GM19452 (cell line): ENCODE results near the gene F11.
"Not testable (repeated sequence)": the region's sequence is repeated elsewhere in the genome, so short reads cannot be mapped to it uniquely, and the experiment has no call there.

Source experiments
- ATAC-seq: cut with Tn5 transposase; IDR thresholded peaks from one replicate; pipeline ENCODE4 v1.9.1; 2021; ENCODE audit not compliant: unreplicated experiment

F11 gene

DNA sequence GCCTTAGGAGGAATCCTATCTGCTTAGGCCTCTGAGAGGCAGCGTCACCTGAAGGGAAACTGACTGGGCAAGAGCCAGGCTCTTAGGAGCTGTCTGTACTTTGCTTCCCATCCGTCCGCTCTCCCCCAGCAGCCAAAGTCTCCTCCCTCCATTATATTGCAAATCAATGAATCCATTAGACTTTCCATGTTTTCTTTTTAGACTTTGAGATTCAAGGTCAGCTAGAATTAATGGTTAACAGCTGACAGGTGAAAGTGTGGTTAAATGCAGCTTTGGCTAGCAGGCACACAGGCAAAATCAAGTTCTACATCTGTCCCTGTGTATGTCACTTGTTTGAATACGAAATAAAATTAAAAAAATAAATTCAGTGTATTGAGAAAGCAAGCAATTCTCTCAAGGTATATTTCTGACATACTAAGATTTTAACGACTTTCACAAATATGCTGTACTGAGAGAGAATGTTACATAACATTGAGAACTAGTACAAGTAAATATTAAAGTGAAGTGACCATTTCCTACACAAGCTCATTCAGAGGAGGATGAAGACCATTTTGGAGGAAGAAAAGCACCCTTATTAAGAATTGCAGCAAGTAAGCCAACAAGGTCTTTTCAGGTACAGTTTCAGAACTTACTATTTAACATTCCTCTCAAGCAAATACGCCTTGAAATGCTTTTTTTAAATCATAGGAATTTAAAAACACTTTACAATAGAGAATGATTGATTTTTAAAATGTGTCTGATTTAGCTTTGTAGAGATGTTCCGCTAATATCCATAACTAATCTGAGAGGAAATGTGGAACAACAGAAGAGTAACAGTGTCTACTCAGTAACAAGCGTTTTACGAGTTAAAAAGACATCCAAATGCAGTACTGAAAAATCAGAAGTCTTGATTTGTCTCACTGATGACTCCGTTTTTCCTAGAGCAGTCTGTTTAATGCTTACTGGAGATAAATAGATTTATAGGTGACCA is at the start of gene F11:
TSS of gene F11 (plus strand) at position 507 of the 970 bp plus-strand sequence. CDS start 948 bp downstream, outside the sequence.
- no peak for ATAC-seq

DNA sequence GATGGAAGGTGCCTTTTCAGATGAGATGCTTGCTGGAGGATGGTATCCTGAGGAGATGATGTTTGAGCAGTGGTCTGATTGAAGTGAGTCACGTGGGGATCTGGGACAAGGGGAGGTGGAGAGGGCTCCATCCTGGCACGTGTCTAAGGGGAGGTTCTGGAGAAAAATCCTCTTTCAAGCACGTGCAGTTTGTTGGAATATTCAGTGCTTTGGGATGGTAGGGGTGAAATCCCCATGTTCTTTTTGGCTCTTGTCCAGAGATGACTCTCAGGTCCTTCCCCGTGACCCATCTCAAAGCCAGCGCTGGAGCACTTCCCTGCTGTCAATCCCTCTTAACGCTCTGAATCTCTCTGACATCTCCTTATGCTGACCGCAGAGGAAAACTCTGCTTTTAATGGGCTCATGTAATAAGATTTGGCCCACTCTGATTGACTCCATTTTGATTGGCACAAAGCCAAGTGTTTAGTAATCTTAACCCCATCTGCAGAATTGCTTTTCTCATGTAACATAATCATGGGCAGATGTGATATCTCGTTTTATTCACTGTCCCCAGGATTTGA is 49.4 kb upstream of the F11 start:
- no peak for ATAC-seq

DNA sequence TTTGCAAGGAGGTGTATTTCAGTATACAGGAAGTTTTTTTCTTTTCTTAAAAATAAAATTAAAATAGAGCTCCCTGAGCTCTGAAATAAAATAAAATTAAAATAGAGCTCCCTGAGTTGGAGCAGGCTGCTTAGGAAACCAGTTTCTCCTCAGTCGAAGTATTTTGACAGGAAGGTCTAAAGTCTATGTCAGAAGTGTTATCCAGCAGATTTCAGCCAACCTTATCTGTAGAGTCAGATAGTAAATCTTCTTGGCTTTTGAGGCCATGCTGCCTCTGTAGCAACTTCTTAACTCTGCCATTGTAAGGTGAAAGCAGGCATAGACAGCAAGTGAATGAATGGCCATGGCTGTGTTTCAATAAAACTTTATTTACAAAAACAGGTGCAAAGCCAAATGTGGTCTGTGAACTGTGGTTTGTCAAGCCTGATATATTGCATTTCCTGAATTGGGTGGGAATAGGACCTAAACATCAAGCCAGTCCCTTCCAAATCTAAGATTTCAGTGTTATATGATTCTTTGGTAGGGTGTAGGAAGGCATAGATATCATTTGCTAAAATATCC is 48.2 kb upstream of the F11 start:
- ATAC-seq: no peak

DNA sequence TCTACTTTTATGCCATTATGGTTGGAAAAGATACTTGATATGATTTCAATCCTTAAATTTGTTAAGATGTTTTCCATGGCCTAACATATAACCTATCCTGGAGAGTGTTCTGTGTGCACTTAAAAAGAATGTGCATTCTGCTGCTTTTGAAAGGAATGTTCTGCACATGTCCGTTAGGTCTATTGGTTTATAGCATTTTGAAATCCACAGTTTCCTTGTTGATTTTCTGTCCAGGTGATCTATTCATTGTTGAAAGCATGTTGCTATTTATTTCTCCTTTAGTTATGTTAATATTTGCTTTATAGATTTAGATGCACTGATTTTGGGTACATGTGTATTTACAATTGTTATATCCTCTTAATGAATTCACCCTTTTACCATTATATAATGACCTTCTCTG is 44.4 kb upstream of the F11 start:
- ATAC-seq: no peak

DNA sequence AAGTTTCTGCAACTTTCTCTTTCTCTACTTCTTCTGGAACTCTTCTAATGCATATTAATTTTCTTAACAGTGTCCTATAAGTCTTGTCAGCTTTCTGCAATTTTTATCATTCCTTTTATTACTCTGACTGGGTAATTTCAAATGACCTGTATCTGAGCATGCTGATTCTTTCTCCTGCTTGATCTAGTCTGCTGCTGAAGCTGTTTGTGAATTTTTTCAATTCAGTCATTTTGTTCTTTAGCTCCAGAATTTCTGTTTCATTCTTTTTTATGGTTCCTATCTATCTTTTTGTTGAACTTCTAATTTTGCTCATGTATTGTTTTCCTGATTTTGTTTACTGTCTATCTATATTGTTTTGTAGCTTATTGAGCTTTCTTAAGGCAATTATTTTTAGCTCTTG is 40.1 kb upstream of the F11 start:
- no peak for ATAC-seq

DNA sequence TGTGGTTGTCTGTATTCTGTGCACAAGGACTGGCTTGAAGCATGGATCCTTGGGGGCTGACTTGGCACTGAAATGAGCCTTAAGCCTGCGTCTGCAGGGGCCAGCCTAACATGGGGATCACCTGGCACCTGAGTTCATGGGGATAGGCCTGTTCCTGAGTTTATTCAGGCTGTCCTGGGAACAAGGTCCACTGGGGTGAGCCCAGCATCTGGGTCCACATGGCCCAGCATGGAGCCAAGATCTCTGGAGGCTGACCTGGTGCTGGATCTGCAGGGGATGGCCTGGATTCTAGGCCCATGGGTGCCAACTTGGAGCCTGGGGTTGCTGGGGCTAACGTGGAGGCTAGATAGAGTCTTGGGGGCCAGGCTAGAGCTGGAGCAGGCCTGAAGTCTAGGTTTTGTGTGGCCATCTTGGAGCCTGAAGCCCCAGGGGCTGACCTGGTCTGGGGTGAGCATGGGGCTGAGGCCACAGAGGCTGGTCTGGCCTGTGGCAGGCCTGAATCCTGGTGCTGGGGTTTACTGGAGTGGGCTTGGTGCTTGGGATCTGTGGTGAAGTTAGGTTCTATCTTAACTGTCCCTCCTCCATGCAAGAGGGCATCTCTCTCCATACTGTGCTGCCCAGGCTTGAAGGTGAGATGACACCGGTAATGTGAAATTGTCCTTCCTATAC is 39.3 kb upstream of the F11 start:
- ATAC-seq: no peak

DNA sequence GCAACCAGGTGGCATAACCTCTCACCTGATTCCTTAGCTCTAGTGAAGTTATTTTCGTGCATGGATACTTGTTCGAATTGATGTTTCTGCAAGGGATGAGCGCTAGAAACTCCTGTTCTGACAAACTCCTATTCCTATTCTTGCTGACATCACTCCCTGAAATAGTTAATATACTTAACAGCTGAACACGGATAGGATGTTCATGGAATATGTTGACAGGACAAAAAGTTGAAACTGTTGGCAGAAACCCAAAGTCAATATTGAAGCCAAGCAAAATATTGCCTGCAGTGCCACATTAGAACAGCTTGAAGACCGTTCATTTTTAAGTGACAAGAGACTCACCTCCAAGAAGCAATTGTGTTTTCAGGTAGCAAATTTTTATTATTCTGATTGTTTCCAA is 38.8 kb upstream of the F11 start, which contains the start of gene KLKB1:
TSS of gene KLKB1 (plus strand) at position 287 of the 400 bp plus-strand sequence. CDS start 689 bp downstream, outside the sequence.
- ATAC-seq: no peak

DNA sequence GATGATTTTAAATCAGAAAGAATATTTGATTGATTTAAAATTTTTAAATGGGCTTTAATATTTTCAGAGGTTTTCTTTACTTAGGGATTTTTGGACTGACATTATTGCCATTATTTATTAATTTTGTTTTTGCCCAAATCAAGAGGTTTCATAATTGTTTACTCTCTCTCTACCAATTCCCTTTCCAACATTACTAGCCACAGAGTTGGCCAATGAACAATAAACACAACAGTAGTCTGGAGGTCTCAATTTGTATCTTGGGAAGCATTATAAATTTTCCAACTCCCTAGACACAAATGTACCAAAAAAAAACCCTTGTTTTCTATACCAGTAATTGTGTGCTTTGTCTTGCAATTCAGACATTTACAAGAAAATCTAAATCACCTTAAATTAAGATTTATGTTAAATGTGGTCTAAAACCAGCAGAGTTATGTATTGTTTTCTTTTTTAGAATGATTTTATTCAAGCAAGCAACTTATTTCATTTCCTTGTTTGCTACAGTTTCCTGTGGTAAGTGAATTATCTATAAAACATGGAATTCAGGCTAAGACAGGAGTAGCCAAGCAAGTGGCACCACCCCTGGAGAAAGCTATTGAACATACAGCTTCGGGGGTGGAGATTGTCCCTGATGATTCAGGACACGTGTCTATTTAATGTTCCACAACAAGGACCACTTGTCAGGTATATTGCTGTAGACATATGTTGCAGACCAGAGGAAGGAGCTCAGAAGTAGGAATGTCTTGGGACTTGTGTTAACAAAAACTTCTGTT is 38.1 kb upstream of the F11 start:
- no peak for ATAC-seq

DNA sequence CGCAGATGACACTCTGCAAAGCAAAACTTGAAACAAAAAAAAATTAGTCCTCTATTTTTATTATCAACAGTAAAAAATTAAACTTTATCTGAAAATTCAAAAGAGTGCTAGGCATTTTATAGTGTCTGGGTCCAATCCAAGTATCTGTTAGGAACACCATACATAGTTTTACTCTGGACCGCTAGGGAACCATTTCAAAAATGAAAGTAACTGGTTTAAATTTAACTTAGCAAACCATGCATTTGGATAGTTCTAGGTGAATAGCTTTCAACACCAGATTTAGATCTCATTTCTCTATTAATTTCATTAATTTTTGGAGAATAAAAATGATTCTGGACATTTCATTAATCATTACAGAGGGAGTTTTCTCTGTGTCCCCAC is 37.5 kb upstream of the F11 start:
- no peak for ATAC-seq

DNA sequence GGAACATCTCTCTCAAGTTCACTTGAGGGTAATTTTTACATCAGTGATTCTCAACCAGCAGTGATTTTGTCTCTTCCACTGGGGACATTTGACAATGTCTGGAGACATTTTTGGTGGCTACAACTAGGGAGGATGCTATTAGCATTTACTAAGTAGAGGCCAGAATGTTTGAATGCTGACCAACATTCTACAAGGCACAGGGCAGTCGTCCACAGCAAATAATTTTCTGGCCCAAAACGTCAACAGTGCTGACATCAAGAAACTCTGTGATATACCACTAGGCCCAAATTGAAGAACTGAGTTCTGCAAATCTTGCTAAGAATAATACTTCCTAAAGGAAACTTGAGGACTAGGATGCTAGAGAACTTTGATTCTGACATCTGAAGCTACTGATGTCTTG is 31.6 kb upstream of the F11 start:
- ATAC-seq: no peak

DNA sequence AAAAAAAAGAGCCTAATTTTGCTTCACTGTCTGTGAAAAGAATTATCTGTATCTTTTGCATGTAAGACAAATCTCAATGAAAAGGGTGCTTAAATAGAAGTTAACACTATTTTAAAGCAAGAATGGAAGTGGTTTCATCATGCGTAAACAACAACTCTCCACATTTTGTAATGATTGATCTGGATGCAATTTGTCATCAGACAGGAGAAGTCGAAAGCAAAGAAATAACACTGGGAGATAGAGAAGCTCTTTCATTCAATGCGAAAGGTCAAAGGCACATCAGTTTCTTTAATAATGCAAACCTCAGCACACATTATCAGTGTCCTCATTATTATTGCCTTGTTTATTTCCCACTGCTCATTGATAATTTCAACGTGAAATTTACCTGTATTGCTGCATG is 29.9 kb upstream of the F11 start:
- ATAC-seq: no peak

DNA sequence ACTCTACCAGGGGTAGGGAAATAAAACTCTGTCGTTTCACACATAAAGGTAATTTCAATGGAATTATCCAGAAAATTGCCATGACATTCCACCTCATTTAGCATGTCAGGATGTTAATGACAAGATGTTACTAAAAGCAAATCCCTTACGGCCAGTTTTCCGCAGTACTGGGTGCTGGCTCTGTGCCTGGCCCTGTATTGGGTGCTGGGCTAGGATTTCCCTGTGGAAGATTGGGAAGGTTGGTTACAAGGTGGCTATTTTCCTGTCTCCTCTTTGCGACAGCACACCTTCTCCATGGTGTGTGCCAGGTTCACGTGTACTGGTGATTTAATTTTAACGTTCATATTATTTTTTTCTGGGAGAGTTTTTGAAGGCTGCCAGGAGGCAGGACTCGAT is 25.5 kb upstream of the F11 start:
- ATAC-seq: no peak

DNA sequence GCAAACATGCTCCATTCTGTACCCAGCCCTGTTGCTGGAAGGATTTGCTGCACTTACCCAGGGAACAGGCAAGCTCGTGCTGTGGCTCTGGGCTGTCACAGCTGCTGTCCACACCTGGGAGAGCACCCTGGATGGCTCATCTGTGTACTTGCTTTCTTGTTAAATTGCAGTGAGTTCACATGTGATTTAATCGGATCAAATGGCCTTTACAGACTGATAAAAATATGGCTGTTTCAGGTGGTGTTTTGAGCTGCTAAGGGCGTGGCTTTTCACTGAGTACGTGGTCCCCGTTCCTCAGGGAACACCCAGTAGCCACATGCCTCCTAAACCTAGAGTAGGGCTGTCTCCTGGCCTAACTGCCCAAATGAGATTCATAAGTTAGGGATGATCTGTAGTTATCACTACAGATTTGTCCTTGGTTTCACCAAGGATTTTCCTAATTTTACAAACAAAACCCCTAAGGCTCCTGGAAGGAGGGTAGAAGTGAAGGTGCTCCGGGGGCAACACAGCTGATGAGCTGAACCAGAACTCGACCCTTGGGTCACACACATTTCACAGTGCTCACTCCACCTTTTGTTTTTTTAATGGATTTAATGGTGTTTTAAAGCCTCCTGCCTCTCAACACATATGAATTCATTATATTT is 25.0 kb upstream of the F11 start:
- no peak for ATAC-seq

DNA sequence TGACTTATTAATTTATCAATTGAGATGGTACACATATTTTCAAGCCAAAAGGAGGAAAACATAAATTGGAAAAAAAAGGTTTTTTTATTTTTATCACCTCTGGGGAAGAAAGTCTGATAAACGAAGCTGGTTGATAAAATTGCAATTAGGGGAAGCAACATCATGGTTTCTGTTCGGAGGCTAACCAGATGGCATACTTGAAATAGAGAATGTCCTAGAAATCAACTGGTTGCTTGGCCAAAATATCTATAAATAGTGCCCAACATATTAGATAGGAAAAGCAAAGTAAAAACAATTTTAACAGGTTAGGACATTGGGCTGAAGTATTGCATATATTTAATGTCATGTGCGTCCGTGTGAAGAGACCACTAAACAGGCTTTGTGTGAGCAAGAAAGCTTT is 24.4 kb upstream of the F11 start:
- no peak for ATAC-seq

DNA sequence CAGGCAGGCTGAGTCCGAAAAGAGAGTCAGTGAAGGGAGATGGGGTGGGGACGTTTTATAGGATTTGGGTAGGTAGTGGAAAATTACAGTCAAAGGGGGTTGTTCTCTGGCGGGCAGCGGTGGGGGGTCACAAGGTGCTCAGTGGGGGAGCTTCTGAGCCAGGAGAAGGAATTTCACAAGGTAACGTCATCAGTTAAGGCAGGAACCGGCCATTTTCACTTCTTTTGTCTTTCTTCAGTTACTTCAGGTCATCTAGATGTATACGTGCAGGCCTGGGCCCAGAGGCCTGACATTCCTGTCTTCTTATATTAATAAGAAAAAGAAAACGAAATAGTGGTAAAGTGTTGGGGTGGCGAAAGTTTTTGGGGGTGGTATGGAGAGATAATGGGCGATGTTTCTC is 24.0 kb upstream of the F11 start:
- not testable (repeated sequence) for ATAC-seq

DNA sequence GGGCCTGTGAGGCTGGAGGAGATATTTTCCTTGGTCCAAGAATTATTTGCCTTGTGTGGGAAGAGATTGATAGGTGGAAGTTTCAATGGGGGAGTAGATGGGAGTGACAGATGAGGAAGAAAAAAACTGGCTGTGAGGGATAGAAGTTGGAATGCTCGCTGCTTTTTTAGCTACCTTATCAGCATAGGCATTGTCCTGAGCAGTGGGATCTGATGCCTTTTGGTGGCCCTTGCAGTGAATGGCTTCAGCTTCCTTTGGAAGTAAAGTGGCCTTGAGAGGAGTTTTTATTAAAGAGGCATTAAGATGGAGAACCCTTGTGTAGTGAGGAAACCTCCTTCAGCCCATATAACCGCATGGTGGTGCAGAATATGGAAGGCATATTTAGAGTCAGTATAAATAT is 22.7 kb upstream of the F11 start:
- no peak for ATAC-seq

DNA sequence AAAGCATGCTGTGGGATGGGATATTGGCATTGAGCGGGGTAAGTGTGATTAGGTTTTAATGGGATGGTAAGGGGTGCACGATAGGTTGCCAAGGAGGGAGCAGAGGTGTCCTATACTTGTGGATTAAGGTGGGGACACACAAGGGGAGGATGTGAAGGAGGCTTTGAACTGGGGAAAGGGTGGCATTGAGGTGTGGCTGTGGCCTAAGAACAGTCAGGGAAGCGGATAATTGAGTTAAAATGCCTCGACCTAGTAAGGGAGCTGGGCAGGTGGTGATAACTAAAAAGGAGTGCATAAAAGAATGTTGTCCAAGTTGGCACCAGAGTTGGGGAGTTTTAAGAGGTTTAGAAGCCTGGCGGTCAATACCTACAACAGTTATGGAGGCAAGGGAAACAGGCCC is 21.2 kb upstream of the F11 start:
- ATAC-seq: no peak

DNA sequence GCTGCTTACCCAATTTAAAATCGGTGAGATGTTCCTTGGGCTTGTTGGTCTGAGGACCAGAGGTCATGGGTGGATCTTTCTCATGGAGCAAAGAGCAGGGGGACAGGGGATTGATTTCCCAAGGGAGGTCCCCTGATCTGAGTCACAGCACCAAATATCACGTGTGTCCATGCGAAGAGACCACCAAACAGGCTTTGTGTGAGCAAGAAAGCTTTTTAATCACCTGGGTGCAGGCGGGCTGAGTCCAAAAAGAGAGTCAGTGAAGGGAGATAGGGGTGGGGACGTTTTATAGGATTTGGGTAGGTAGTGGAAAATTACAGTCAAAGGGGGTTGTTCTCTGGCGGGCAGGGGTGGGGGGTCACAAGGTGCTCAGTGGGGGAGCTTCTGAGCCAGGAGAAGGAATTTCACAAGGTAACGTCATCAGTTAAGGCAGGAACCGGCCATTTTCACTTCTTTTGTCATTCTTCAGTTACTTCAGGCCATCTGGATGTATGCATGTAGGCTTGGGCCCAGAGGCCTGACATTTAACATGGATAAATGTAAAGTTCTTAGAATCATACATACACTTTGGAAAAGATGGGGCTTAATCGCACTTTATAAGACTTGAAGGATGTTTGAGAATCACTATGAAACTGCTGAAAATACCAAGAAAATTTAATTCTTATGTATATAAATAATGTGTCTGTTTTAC is 18.8 kb upstream of the F11 start:
- ATAC-seq: not testable (repeated sequence)

DNA sequence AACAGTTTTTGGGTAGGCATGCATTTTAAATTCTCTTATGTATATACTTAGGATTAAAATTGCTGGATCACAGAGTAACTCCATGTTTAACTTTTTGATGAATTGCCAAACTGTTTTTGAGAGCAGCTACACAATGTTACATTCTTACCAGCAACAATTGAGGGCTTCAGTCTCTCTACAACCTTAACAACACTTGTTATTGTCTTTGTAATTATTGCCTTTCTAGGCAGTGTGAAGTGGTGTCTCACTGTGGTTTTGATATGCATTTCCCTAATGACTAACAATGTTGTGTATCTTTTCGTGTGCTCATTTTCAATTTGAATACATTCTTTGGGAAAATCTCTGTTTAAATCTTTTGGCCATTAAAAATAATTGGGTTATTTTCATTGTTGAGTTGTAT is 17.3 kb upstream of the F11 start:
- no peak for ATAC-seq
